ENCODE results near the gene EMC10. TPM values are rescaled to one million over a fixed set of nuclear protein-coding genes. Genes with fewer than 3 reads are reported as not detected.

EMC10 gene
- total and polyA plus RNA-seq, 8 donors = 72.3 to 157 (median 90.8) TPM

GRCh38 chr19:50444059-50444458 lies 32.2 kb upstream of the EMC10 start:
- H3K9me3 ChIP-seq = no peaks in the 10 kb centered on the region
- no peak overlapping the region for H3K4me3 ChIP-seq
- DNase-seq (no peak), ATAC-seq (no peak)
- H3K36me3 ChIP-seq = no peaks in the 10 kb centered on the region
- intact Hi-C loops (cut with DNase I) = no loop called here
- no peaks in the 10 kb centered on the region for H3K27me3 ChIP-seq
- no peak for TF ChIP-seq CTCF (IDR thresholded peaks at IDR 0.05)
- H3K4me1 ChIP-seq = no peaks in the 10 kb centered on the region
- no peak overlapping the region for H3K27ac ChIP-seq

DNA sequence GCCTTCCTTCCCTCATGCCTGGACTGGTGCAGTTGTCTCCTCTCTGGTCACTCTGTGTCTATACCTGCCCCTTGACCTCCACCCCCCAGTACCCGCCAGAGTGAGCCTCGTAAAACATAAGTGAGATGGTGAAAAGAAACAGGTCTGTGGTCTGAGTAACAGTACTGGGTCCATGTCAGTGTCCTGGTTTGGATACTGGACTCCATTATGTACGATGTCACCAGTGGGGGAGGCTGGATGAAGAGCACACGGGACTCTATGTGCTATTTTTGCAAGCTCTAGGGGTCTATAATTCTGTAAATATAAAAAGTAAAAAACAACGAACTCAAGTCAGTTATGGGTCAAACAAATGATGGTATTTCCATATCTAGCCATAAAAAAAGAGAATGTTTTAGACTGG lies 29.3 kb upstream of the EMC10 start:
- Histone ChIP-seq H3K27ac (no peak overlapping the region), H3K27me3 (peaks cover 0 to 18% of the 10 kb centered on the region in 2 donors), H3K9me3 (no peaks in the 10 kb centered on the region), H3K4me3 (no peak overlapping the region), H3K4me1 (no peaks in the 10 kb centered on the region), H3K36me3 (no peaks in the 10 kb centered on the region)
- intact Hi-C loops (cut with DNase I) = no loop called here
- no peak for ATAC-seq
- TF ChIP-seq CTCF (IDR thresholded peaks at IDR 0.05) = no peak
- no peak for DNase-seq

GRCh38 chr19:50447750-50448149 lies 28.6 kb upstream of the EMC10 start:
- intact Hi-C loops (cut with DNase I) = no loop called here
- no peaks in the 10 kb centered on the region for H3K9me3 ChIP-seq
- peak in 1 of 4 donors; percentile 37 for DNase-seq
- H3K4me1 ChIP-seq = no peaks in the 10 kb centered on the region
- H3K27ac ChIP-seq = no peak overlapping the region
- H3K4me3 ChIP-seq = no peak overlapping the region
- peaks cover 0 to 18% of the 10 kb centered on the region in 2 donors for H3K27me3 ChIP-seq
- no peak for ATAC-seq
- no peak for TF ChIP-seq CTCF (IDR thresholded peaks at IDR 0.05)
- no peaks in the 10 kb centered on the region for H3K36me3 ChIP-seq

DNA sequence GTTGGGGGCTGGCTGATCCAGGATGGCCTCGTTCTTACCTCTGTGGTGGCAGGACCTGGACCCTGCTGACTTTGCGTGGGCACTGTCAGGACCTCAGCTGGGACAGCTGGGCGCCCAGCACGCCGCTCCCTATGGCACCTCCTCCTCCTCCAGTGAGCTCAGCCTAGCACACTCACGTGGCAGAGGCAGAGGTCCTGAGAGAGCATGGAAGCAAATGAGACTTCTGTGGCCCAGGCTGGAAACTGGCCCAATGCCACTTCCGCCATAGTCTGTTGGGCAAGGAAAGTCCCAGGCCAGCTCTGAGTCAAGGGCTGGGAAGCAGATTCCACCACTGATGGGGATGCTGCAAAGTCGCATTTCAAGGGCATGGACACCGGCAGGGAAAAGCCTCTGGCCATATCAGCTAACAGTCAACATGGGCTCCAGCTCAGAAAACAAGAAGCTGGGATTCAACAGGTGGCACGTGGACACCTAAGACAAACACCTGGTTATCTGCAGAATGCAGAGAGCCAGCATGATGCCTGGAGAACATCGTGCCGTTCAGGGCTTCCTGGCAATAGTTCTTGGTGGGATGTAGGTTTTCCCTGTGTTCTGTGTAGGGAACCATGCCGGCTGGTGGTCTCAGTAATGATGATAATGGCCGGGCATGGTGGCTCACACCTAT lies 26.9 kb upstream of the EMC10 start:
- DNase-seq = peak in 1 of 4 donors; percentile 51
- Histone ChIP-seq H3K27ac (no peak overlapping the region), H3K36me3 (no peaks in the 10 kb centered on the region), H3K4me1 (no peaks in the 10 kb centered on the region), H3K27me3 (peaks cover 0 to 18% of the 10 kb centered on the region in 2 donors), H3K9me3 (no peaks in the 10 kb centered on the region), H3K4me3 (no peak overlapping the region)
- TF ChIP-seq CTCF (IDR thresholded peaks at IDR 0.05) = no peak
- intact Hi-C loops (cut with DNase I) = no loop called here
- ATAC-seq = no peak

DNA sequence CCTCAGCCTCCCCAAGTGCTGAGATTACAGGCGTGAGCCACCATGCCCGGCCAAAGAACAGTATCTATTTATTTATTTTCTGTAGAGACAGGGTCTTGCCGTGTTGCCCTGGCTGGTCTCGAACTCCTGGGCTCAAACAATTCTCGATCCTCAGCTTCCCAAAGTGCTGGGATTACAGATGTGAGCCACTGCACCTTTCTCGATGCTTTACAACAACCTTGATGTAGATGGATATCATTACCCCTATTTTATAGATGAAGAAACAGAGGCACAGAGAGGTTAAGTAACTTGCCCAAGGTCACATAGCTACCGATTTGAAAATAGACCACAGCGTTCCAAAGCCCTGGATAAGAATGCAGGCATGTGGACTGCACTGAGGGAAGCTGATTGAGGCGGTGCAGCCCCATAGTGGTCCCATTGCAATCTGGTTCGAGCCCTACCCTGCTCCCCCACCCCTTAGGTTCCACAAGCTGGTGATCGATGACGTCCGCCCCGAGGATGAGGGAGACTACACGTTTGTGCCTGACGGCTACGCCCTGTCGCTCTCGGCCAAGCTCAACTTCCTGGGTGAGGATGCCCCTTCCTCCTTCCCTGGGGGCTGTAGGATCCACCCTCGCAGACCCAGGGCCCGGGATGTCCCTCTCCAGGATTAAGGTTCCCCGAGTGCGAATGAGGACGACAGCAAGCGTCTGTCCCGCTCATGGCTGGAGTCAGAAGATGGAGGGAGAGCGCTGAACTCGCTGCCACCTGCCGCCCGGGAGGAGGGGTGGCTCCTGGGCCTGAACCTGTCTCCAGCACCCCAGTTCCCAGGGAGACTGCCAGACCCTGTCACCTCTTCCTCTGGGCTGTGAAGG lies 25.7 kb upstream of the EMC10 start:
- peak in 1 of 4 donors; percentile 34 for DNase-seq
- H3K4me3 ChIP-seq = no peak overlapping the region
- H3K9me3 ChIP-seq = no peaks in the 10 kb centered on the region
- intact Hi-C loops (cut with DNase I) = no loop called here
- no peaks in the 10 kb centered on the region for H3K36me3 ChIP-seq
- H3K27me3 ChIP-seq = peaks cover 0 to 18% of the 10 kb centered on the region in 2 donors
- no peaks in the 10 kb centered on the region for H3K4me1 ChIP-seq
- TF ChIP-seq CTCF (IDR thresholded peaks at IDR 0.05) = no peak
- H3K27ac ChIP-seq = no peak overlapping the region
- ATAC-seq = no peak
